GM12892 (cell line): ENCODE measurements around the gene SGCD.

Experiments used
- POLR2A ChIP-seq: IDR thresholded peaks from 2 replicates; pipeline ENCODE4 v1.6.1; 2011; ENCODE audit warnings: low read depth, low read length, control low read depth
- POLR2AphosphoS5 ChIP-seq: IDR thresholded peaks from 2 replicates; pipeline ENCODE4 v1.6.1; 2011; ENCODE audit warnings: low read depth, low read length, control low read depth

DNA sequence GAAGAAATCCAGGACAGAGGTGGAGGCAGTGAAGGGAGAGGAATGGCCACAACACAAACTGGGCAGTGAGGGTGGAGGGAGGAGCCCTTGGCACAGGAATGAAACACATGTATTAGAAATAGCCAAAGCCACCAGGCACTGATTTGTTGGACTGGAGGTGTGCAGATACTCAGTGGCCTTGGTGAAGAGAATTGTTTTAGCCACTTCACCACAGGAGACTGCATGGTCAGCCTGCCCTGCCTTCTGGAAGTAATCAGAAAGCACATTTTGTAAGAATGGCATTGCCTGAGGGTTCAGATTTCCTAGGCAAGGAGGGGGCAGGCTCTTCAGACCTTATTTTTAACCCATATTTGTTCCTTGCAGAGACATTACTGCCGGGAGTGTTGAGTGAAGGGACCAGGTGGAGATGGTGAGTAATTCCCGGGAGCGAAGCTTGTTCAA lies 2.2 kb downstream of the SGCD start:
- TF ChIP-seq POLR2A = no peak
- TF ChIP-seq POLR2AphosphoS5 = no peak
